MM.1S (cell line): ENCODE results near the gene LONRF2.

Experiments used
- DNase-seq: peaks from one replicate; pipeline ENCODE4 v3.0.0-alpha.2; 2015
- H2AFZ ChIP-seq: fragments of 300-600 bp; sonication (generic); 2 replicates; pipeline ENCODE4 v1.6.0; 2016; ENCODE audit warnings: antibody characterized with exemption, low read length
- H3F3A ChIP-seq: fragments of 300-600 bp; sonication (generic); 2 replicates; pipeline ENCODE4 v1.6.1; 2016; ENCODE audit warnings: mild to moderate bottlenecking, antibody characterized with exemption, low read length, moderate library complexity, mixed read lengths; ENCODE audit not compliant: insufficient read depth
- H3K27ac ChIP-seq: fragments of 300-600 bp; sonication (generic); 2 replicates; pipeline ENCODE4 v1.5.1; 2016; ENCODE audit warnings: mild to moderate bottlenecking, low read length
- H3K27me3 ChIP-seq: fragments of 300-600 bp; sonication (generic); replicated peaks from 2 replicates; pipeline ENCODE4 v1.6.0; 2016; ENCODE audit warnings: low read length; ENCODE audit not compliant: insufficient read depth
- H3K36me3 ChIP-seq: fragments of 300-600 bp; sonication (generic); replicated peaks from 2 replicates; pipeline ENCODE4 v1.6.1; 2016; ENCODE audit warnings: mild to moderate bottlenecking, low read length, mixed read lengths; ENCODE audit not compliant: insufficient read depth
- H3K4me1 ChIP-seq: fragments of 300-600 bp; sonication (generic); 2 replicates; pipeline ENCODE4 v1.6.1; 2016; ENCODE audit warnings: low read length, mixed read lengths
- H3K4me2 ChIP-seq: fragments of 300-600 bp; sonication (generic); 2 replicates; pipeline ENCODE4 v1.6.0; 2016; ENCODE audit warnings: low read depth, low read length
- H3K4me3 ChIP-seq: fragments of 300-600 bp; sonication (generic); 2 replicates; pipeline ENCODE4 v1.5.1; 2016; ENCODE audit warnings: low read length, mixed read lengths
- H3K79me2 ChIP-seq: fragments of 300-600 bp; sonication (generic); 2 replicates; pipeline ENCODE4 v1.6.1; 2016; ENCODE audit warnings: mixed run types, low read length, mixed read lengths
- H3K9ac ChIP-seq: fragments of 300-600 bp; sonication (generic); 2 replicates; pipeline ENCODE4 v1.6.1; 2016; ENCODE audit warnings: low read length, mixed read lengths
- H3K9me2 ChIP-seq: fragments of 300-600 bp; sonication (generic); replicated peaks from 2 replicates; pipeline ENCODE4 v1.6.1; 2016; ENCODE audit warnings: mild to moderate bottlenecking, low read length, mixed read lengths; ENCODE audit not compliant: insufficient read depth
- H3K9me3 ChIP-seq: fragments of 300-600 bp; sonication (generic); replicated peaks from 2 replicates; pipeline ENCODE4 v1.6.1; 2016; ENCODE audit warnings: mild to moderate bottlenecking, low read length, mixed read lengths; ENCODE audit not compliant: insufficient read depth
- H4K20me1 ChIP-seq: fragments of 300-600 bp; sonication (generic); 2 replicates; pipeline ENCODE4 v1.6.1; 2016; ENCODE audit warnings: mild to moderate bottlenecking, low read length, moderate library complexity, mixed read lengths; ENCODE audit not compliant: insufficient read depth
- EZH2 ChIP-seq: fragments of 300-600 bp; sonication (generic); optimal IDR thresholded peaks from 2 replicates; pipeline ENCODE3; 2017; ENCODE audit warnings: low read depth, mild to moderate bottlenecking, antibody characterized with exemption, low read length, mixed read lengths
- EZH2phosphoT487 ChIP-seq: fragments of 300-600 bp; sonication (generic); IDR thresholded peaks from 2 replicates; pipeline ENCODE4 v1.6.1; 2018; ENCODE audit warnings: antibody characterized with exemption, low read length
- TF ChIP-seq, protein P1 (sequence below): fragments of 300-600 bp; sonication (generic); IDR thresholded peaks from 2 replicates; pipeline ENCODE4 v1.5.1; 2016; ENCODE audit warnings: antibody characterized with exemption, low read length, mixed read lengths

Gene LONRF2

DNA sequence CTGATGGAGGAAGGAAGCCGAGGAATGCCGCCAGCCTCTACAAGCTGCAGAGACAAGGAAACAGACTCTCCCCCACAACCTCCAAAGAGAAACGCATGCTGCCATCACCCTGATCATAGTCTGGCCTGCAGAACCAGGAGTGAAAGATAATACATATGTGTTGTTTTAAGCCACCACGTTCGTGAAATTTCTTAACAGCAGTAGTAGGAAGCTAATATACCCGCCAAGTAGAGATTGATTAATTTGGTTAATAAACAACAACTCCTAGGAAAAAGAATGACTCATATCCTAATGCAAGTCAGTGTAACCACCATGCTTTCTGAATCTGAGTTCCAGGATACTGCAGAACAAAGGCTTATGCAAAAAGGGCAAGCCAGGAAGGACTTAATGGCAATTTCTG lies 36.6 kb downstream of the LONRF2 start:
- no peak overlapping the region for H3K4me2 ChIP-seq
- H4K20me1 ChIP-seq: no peaks in the 10 kb centered on the region
- no peak for DNase-seq
- no peak for TF ChIP-seq EZH2
- no peak for TF ChIP-seq EZH2phosphoT487
- TF ChIP-seq, protein P1, sequence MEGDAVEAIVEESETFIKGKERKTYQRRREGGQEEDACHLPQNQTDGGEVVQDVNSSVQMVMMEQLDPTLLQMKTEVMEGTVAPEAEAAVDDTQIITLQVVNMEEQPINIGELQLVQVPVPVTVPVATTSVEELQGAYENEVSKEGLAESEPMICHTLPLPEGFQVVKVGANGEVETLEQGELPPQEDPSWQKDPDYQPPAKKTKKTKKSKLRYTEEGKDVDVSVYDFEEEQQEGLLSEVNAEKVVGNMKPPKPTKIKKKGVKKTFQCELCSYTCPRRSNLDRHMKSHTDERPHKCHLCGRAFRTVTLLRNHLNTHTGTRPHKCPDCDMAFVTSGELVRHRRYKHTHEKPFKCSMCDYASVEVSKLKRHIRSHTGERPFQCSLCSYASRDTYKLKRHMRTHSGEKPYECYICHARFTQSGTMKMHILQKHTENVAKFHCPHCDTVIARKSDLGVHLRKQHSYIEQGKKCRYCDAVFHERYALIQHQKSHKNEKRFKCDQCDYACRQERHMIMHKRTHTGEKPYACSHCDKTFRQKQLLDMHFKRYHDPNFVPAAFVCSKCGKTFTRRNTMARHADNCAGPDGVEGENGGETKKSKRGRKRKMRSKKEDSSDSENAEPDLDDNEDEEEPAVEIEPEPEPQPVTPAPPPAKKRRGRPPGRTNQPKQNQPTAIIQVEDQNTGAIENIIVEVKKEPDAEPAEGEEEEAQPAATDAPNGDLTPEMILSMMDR: no peak
- H3K4me1 ChIP-seq: no peaks in the 10 kb centered on the region
- H3K9me3 ChIP-seq: no peaks in the 10 kb centered on the region
- no peaks in the 10 kb centered on the region for H3K36me3 ChIP-seq
- H2AFZ ChIP-seq: no peak overlapping the region
- H3K9ac ChIP-seq: no peak overlapping the region
- no peak overlapping the region for H3K4me3 ChIP-seq
- H3F3A ChIP-seq: no peaks in the 10 kb centered on the region
- no peaks in the 10 kb centered on the region for H3K79me2 ChIP-seq
- H3K27ac ChIP-seq: no peak overlapping the region
- H3K9me2 ChIP-seq: no peaks in the 10 kb centered on the region
- no peaks in the 10 kb centered on the region for H3K27me3 ChIP-seq

DNA sequence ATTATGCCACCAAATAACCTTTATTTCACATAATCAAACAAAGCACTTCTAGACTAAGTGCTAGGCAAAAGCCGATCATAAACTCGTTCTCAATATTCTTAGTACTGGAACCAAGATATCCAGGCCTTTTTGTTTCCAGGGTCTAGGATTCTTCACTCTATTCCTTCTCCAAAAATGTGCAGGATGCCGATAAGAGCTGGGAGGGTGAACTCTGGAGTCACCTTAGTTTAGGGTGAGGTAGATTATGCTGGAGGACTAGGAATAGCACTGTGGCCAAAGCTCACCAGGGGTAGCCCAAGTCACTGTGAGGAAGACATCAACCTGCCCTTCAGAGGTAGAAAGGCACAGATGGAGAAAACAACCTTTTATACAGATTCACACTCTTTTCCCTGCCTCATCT lies 37.3 kb downstream of the LONRF2 start:
- H3K9ac ChIP-seq: no peak overlapping the region
- no peak for DNase-seq
- TF ChIP-seq, protein P1: no peak
- no peak for TF ChIP-seq EZH2
- TF ChIP-seq EZH2phosphoT487: no peak

DNA sequence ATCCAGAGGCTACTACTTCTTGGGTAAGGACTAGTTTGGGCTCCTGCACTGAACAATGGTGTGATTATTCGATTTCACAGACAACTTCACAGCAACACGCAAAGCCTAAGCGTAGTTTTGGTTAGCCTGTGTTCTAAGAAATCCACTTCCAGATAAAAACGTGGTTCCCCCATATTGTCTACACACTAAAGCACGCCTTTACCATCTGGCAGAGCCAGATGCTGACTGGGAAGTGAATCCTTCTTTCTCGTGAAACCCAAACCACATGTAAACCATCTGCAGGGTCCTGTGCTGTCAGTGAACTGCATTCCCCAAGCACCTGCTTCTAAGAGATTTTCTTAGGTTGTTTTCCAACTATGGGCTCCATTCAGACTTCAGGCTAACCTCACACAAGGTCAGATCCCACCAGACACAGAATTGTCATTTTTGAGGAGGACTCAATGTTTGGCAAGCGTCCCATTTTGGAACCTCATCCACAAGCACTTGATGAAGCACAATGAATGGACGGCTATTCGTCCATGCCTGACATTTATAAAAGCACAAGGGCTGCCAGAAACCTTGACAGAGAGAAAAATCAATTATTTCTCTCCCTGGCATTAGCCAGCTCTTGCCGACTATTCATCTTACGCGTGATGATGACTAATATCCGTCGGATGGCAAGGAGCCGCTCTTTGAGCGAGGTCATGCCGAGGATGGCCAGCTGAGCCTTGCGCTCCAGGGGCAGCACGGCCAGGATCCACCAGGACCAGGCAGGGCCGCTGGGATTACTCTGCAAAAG lies 38.4 kb downstream of the LONRF2 start:
- Histone ChIP-seq H3K4me2 (no peak overlapping the region), H2AFZ (no peak overlapping the region), H3F3A (no peaks in the 10 kb centered on the region), H3K9me3 (no peaks in the 10 kb centered on the region), H3K36me3 (no peaks in the 10 kb centered on the region), H3K4me1 (no peaks in the 10 kb centered on the region), H3K79me2 (no peaks in the 10 kb centered on the region), H3K27me3 (no peaks in the 10 kb centered on the region), H4K20me1 (no peaks in the 10 kb centered on the region), H3K27ac (no peak overlapping the region), H3K4me3 (no peak overlapping the region), H3K9ac (no peak overlapping the region), H3K9me2 (no peaks in the 10 kb centered on the region)
- no peak for DNase-seq
- TF ChIP-seq EZH2phosphoT487 (no peak), EZH2 (no peak)
- TF ChIP-seq, protein P1: no peak

More for the DNA sequence above, 37.3 kb downstream of the LONRF2 start:
- no peaks in the 10 kb centered on the region for H3K27me3 ChIP-seq
- no peaks in the 10 kb centered on the region for H3F3A ChIP-seq
- no peaks in the 10 kb centered on the region for H3K4me1 ChIP-seq
- no peaks in the 10 kb centered on the region for H3K79me2 ChIP-seq
- no peak overlapping the region for H3K4me2 ChIP-seq
- no peaks in the 10 kb centered on the region for H4K20me1 ChIP-seq
- no peak overlapping the region for H2AFZ ChIP-seq
- no peaks in the 10 kb centered on the region for H3K9me2 ChIP-seq
- H3K4me3 ChIP-seq: no peak overlapping the region
- no peaks in the 10 kb centered on the region for H3K36me3 ChIP-seq
- no peaks in the 10 kb centered on the region for H3K9me3 ChIP-seq
- no peak overlapping the region for H3K27ac ChIP-seq
